ENCODE results near the gene NPAS1. TPM values are rescaled to one million over a fixed set of nuclear protein-coding genes. Genes with fewer than 3 reads are reported as not detected.

NPAS1 gene
- total and polyA plus RNA-seq, 2 of the 13 experiments (the other 11 are each of a cell fraction or from before 2014, with no cell fraction given) = 0.35 to 2.9 TPM

DNA sequence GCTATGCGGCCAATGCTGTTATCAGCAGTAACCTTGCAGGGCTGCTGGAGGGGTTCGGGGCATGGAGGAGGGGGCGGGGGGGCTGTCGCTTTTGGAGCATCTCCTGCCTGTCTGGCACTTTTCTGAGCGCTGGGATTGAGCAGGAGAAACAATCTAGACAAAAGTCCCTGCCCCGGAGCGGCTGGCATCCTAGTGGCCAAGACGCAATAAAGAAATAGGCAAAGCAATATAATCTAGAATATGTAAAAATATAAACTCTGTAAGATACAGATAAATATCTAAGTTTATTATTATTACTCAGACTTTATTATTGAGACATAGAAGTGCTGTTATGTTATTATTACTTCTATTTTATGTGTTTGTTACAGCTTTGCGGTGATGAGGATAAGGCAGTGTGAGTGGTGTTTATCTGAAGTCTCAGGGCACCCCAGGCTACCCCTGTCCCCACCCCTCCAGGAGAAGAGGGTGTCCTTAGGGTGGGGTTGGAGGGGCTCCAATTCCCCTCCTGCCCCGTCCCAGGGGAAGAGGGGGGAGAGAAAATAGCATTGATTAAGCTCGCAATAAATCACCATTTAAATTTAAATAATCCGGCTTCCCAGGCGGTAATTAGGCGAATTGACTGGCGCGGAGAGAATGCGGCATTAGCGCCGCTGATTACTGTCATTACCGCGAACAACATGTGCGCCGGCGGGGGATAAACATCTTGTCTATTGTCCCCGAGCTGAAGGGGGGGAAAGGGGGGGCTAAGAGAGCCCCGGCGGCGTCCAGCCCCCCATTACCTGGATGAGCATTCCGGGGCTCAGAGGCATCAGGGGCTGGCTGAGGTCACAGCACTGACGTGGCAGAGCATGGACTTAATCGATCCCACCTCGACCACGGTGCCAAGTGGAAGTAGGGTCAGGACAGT, 3.2 kb downstream of the NPAS1 start:
- Histone ChIP-seq H3K4me2 (ENCODE audit: low read depth, low read length) (no peak overlapping the region), H3K79me2 (ENCODE audit: insufficient read depth, low read length) (no peaks in the 10 kb centered on the region), H3K27ac (ENCODE audit: extremely low read length, insufficient read depth, low read length) (no peak overlapping the region), H3K36me3 (replicated peaks in 1 of 2; ENCODE audit: control insufficient read depth in 1 of 2, insufficient read depth in 2 of 2, low read length in 2 of 2) (no peaks in the 10 kb centered on the region), H2AFZ (ENCODE audit: low read length) (no peak overlapping the region), H3K4me3 (replicated peaks in 1 of 3; ENCODE audit: insufficient read depth in 1 of 3, low read depth in 2 of 3, low read length in 3 of 3) (no peak overlapping the region), H4K20me1 (ENCODE audit: insufficient read depth, low read length) (no peaks in the 10 kb centered on the region), H3K9me3 (ENCODE audit: low read length) (no peaks in the 10 kb centered on the region), H3K27me3 (ENCODE audit: control insufficient read depth in 1 of 2, insufficient read depth in 2 of 2, low read length in 2 of 2) (peaks cover 1 to 11% of the 10 kb centered on the region in 2 experiments; a peak in 1 of 5 replicates), H3K9ac (ENCODE audit: insufficient read depth, low read depth, low read length) (no peak overlapping the region), H3K4me1 (ENCODE audit: insufficient read depth, low read length) (peaks cover 24% of the 10 kb centered on the region)
- intact Hi-C loops (cut with micrococcal nuclease; ENCODE audit: unreplicated experiment) (no loop called here), in situ Hi-C loops (cut with HindIII; ENCODE audit: extremely low pct_ligation_motif_present, low pct_unique_long_range_greater_than_20kb) (loop anchor here (10.0 kb wide), 1 partner anchor 102 kb away; no protein-coding TSS in a partner anchor)
- WGBS (ENCODE audit: low lambda C conversion rate) = 76% methylated on average over 33 of the region's 33 CpGs
- BruUV-seq (replicated peaks) = no TSS peak
- ChIA-PET CTCF (ENCODE audit: low intra/inter-chr PET ratio, low total read pairs) (no interaction called here), POLR2A (no interaction called here)
- FAIRE-seq (no peak), ATAC-seq (no peak), DNase-seq (ENCODE audit: low spot score) (no peak)
- TF ChIP-seq MIER3 (CRISPR knock-in tag; IDR thresholded peaks at IDR 0.05; ENCODE audit: borderline replicate concordance) (no peak), ZNF260 (CRISPR knock-in tag; IDR thresholded peaks at IDR 0.05; ENCODE audit: borderline replicate concordance, low read depth) (no peak), ZNF124 (CRISPR knock-in tag; IDR thresholded peaks at IDR 0.05) (no peak), ZNF225 (CRISPR knock-in tag; IDR thresholded peaks at IDR 0.05) (no peak), ZBTB8A (CRISPR knock-in tag; IDR thresholded peaks at IDR 0.05; ENCODE audit: borderline replicate concordance, low read depth) (no peak), NR3C1 (CRISPR knock-in tag; IDR thresholded peaks at IDR 0.05) (no peak), ATM (IDR thresholded peaks at IDR 0.05; ENCODE audit: borderline replicate concordance) (no peak), SRY (CRISPR knock-in tag; IDR thresholded peaks at IDR 0.05) (no peak), SMAD1 (CRISPR knock-in tag; IDR thresholded peaks at IDR 0.05; ENCODE audit: borderline replicate concordance, low read depth) (no peak)
- TF ChIP-seq, protein P1, sequence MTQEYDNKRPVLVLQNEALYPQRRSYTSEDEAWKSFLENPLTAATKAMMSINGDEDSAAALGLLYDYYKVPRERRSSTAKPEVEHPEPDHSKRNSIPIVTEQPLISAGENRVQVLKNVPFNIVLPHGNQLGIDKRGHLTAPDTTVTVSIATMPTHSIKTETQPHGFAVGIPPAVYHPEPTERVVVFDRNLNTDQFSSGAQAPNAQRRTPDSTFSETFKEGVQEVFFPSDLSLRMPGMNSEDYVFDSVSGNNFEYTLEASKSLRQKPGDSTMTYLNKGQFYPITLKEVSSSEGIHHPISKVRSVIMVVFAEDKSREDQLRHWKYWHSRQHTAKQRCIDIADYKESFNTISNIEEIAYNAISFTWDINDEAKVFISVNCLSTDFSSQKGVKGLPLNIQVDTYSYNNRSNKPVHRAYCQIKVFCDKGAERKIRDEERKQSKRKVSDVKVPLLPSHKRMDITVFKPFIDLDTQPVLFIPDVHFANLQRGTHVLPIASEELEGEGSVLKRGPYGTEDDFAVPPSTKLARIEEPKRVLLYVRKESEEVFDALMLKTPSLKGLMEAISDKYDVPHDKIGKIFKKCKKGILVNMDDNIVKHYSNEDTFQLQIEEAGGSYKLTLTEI (CRISPR knock-in tag; conservative IDR thresholded peaks at IDR 0.05) = no peak
- TF ChIP-seq, protein P2, sequence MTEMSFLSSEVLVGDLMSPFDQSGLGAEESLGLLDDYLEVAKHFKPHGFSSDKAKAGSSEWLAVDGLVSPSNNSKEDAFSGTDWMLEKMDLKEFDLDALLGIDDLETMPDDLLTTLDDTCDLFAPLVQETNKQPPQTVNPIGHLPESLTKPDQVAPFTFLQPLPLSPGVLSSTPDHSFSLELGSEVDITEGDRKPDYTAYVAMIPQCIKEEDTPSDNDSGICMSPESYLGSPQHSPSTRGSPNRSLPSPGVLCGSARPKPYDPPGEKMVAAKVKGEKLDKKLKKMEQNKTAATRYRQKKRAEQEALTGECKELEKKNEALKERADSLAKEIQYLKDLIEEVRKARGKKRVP (CRISPR knock-in tag; IDR thresholded peaks at IDR 0.05) = no peak
- TF ChIP-seq, protein P3, sequence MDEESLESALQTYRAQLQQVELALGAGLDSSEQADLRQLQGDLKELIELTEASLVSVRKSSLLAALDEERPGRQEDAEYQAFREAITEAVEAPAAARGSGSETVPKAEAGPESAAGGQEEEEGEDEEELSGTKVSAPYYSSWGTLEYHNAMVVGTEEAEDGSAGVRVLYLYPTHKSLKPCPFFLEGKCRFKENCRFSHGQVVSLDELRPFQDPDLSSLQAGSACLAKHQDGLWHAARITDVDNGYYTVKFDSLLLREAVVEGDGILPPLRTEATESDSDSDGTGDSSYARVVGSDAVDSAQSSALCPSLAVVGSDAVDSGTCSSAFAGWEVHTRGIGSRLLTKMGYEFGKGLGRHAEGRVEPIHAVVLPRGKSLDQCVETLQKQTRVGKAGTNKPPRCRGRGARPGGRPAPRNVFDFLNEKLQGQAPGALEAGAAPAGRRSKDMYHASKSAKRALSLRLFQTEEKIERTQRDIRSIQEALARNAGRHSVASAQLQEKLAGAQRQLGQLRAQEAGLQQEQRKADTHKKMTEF (CRISPR knock-in tag; IDR thresholded peaks at IDR 0.05) = no peak
- TF ChIP-seq, protein P4, sequence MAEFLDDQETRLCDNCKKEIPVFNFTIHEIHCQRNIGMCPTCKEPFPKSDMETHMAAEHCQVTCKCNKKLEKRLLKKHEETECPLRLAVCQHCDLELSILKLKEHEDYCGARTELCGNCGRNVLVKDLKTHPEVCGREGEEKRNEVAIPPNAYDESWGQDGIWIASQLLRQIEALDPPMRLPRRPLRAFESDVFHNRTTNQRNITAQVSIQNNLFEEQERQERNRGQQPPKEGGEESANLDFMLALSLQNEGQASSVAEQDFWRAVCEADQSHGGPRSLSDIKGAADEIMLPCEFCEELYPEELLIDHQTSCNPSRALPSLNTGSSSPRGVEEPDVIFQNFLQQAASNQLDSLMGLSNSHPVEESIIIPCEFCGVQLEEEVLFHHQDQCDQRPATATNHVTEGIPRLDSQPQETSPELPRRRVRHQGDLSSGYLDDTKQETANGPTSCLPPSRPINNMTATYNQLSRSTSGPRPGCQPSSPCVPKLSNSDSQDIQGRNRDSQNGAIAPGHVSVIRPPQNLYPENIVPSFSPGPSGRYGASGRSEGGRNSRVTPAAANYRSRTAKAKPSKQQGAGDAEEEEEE (CRISPR knock-in tag; IDR thresholded peaks at IDR 0.05; ENCODE audit: borderline replicate concordance) = no peak
- TF ChIP-seq, protein P5, sequence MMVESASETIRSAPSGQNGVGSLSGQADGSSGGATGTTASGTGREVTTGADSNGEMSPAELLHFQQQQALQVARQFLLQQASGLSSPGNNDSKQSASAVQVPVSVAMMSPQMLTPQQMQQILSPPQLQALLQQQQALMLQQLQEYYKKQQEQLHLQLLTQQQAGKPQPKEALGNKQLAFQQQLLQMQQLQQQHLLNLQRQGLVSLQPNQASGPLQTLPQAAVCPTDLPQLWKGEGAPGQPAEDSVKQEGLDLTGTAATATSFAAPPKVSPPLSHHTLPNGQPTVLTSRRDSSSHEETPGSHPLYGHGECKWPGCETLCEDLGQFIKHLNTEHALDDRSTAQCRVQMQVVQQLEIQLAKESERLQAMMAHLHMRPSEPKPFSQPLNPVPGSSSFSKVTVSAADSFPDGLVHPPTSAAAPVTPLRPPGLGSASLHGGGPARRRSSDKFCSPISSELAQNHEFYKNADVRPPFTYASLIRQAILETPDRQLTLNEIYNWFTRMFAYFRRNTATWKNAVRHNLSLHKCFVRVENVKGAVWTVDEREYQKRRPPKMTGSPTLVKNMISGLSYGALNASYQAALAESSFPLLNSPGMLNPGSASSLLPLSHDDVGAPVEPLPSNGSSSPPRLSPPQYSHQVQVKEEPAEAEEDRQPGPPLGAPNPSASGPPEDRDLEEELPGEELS (CRISPR knock-in tag; IDR thresholded peaks at IDR 0.05) = no peak
